GM12878 (cell line): ENCODE measurements around the gene RPTN. TPM values are rescaled to one million over a fixed set of nuclear protein-coding genes. Genes with fewer than 3 reads are reported as not detected.

Experiments
- ATAC-seq: fragments of 200-7000 bp; cut with Tn5 transposase; 3 replicates; pipeline ENCODE4 v1.9.1; 2020; ENCODE audit warnings: mild to moderate bottlenecking, moderate library complexity
- BruUV-seq: library from RNA; stranded (reverse); fragments of 400-500 nt; replicated peaks from 2 replicates; lab custom pipeline; 2021; lab: Mats Ljungman, UMichigan
- CTCF ChIA-PET: fragments of 300-600 bp; sonication (Branson Sonifier 250); formaldehyde crosslinking; extraction: SDS; loops from one replicate; lab custom pipeline; 2021; ENCODE audit warnings: inconsistent platforms; lab: Yijun Ruan, JAX
- POLR2A ChIA-PET: fragments of 350-600 bp; formaldehyde crosslinking; extraction: SDS; loops from one replicate; lab custom pipeline; 2021; ENCODE audit warnings: inconsistent platforms; lab: Charles Lee
- RAD21 ChIA-PET: fragments of 300-600 bp; sonication (Branson Sonifier 250); formaldehyde crosslinking; loops from one replicate; lab custom pipeline; 2023; ENCODE audit warnings: antibody characterized with exemption; ENCODE audit not compliant: unreplicated experiment; lab: Charles Lee
- SMC1A ChIA-PET: fragments of 300-600 bp; sonication (Branson Sonifier 250); formaldehyde crosslinking; loops from one replicate; lab custom pipeline; 2023; ENCODE audit not compliant: unreplicated experiment, uncharacterized antibody; lab: Charles Lee
- DNase-seq: peaks from one replicate; pipeline ENCODE4 v3.0.0-alpha.2; 2011; ENCODE audit warnings: low read depth, low spot score
- FAIRE-seq: peaks from 3 replicates; lab custom pipeline; 2011; peaks lifted over from hg19 to GRCh38; lab: Jason Lieb, UNC
- H2AFZ ChIP-seq: 2 replicates; pipeline ENCODE4 v1.6.0; 2011; ENCODE audit warnings: low read depth, low read length, control low read depth; ENCODE audit not compliant: control insufficient read depth
- H3K27ac ChIP-seq: 2 replicates; pipeline ENCODE4 v1.5.1; 2011; ENCODE audit warnings: control low read depth; ENCODE audit not compliant: control insufficient read depth, insufficient read depth
- H3K27me3 ChIP-seq, 2 experiments: replicated peaks in 1 of 2; 2 replicates each; pipeline versions ENCODE4 v1.6.0 to v1.6.1; 2011; ENCODE audit warnings: low read length in 1 of 2; ENCODE audit not compliant: control insufficient read depth in 2 of 2, insufficient read depth in 2 of 2
- H3K36me3 ChIP-seq, 2 experiments: 2 replicates each; pipeline ENCODE4 v1.5.1; 2011; ENCODE audit warnings: low read length in 1 of 2; ENCODE audit not compliant: control insufficient read depth in 2 of 2, insufficient read depth in 2 of 2
- H3K4me1 ChIP-seq: 2 replicates; pipeline ENCODE4 v1.6.1; 2011; ENCODE audit warnings: mild to moderate bottlenecking, low read length, moderate library complexity, mixed read lengths; ENCODE audit not compliant: control insufficient read depth, insufficient read depth
- H3K4me2 ChIP-seq: 2 replicates; pipeline ENCODE4 v1.6.0; 2011; ENCODE audit warnings: control low read depth; ENCODE audit not compliant: control insufficient read depth, insufficient read depth
- H3K4me3 ChIP-seq: fragments of 200-600 bp; sonication (generic); 2 replicates; pipeline ENCODE4 v1.5.1; 2016
- H3K79me2 ChIP-seq: 2 replicates; pipeline ENCODE4 v1.6.0; 2011; ENCODE audit warnings: low read length; ENCODE audit not compliant: control insufficient read depth, insufficient read depth
- H3K9ac ChIP-seq: 2 replicates; pipeline ENCODE4 v1.8.0; 2011; ENCODE audit warnings: low read length, control low read depth, mixed read lengths; ENCODE audit not compliant: control insufficient read depth, insufficient read depth
- H3K9me3 ChIP-seq: replicated peaks from 3 replicates; pipeline ENCODE4 v1.5.1; 2011; ENCODE audit warnings: mild to moderate bottlenecking, low read length; ENCODE audit not compliant: control insufficient read depth, insufficient read depth
- H4K20me1 ChIP-seq: 2 replicates; pipeline ENCODE4 v1.6.0; 2011; ENCODE audit not compliant: control insufficient read depth, insufficient read depth
- BCL11A ChIP-seq: IDR thresholded peaks from 2 replicates; pipeline ENCODE4 v1.6.1; 2011; ENCODE audit warnings: low read depth, low read length
- BHLHE40 ChIP-seq, 2 experiments: fragments of 450-650 bp in 1 of 2; IDR thresholded peaks; 2 replicates each; pipeline ENCODE4 v1.6.1; 2011 to 2017; ENCODE audit warnings: low read depth in 2 of 2, borderline replicate concordance in 1 of 2, improper control_type of control experiment in 1 of 2, low read length in 1 of 2, mild to moderate bottlenecking in 1 of 2
- BRCA1 ChIP-seq: IDR thresholded peaks from 2 replicates; pipeline ENCODE4 v1.6.1; 2011; ENCODE audit warnings: low read depth, low read length, improper control_type of control experiment
- CHD1 ChIP-seq: IDR thresholded peaks from 2 replicates; pipeline ENCODE4 v1.6.1; 2012; ENCODE audit warnings: low read depth, low read length, improper control_type of control experiment
- CREM ChIP-seq: IDR thresholded peaks from 2 replicates; pipeline ENCODE4 v1.6.1; 2014; ENCODE audit warnings: antibody characterized with exemption, low read depth
- EGR1 ChIP-seq, 2 experiments: IDR thresholded peaks; 1 replicate in 1 of 2; 2 replicates in 1 of 2; pipeline ENCODE4 v1.6.1; 2011 to 2012; ENCODE audit warnings: low read depth in 2 of 2, low read length in 2 of 2, borderline replicate concordance in 1 of 2, mild to moderate bottlenecking in 1 of 2, moderate library complexity in 1 of 2
- PML ChIP-seq: IDR thresholded peaks from 2 replicates; pipeline ENCODE4 v1.6.1; 2012; ENCODE audit warnings: low read length, inconsistent platforms
- RAD21 ChIP-seq: IDR thresholded peaks from 2 replicates; pipeline ENCODE4 v1.6.1; 2011; ENCODE audit warnings: mild to moderate bottlenecking, low read depth, low read length, moderate library complexity; ENCODE audit not compliant: insufficient read depth
- RAD51 ChIP-seq: fragments of 450-650 bp; IDR thresholded peaks from 2 replicates; pipeline ENCODE4 v1.6.1; 2016; ENCODE audit warnings: moderate library complexity, mild to moderate bottlenecking, inconsistent platforms
- SPI1 ChIP-seq: IDR thresholded peaks from 2 replicates; pipeline ENCODE4 v1.6.1; 2011; ENCODE audit warnings: low read depth, mild to moderate bottlenecking, low read length, moderate library complexity, borderline replicate concordance; ENCODE audit not compliant: insufficient read depth
- SRF ChIP-seq, 2 experiments: IDR thresholded peaks; 2 replicates each; pipeline ENCODE4 v1.6.1; 2011; ENCODE audit warnings: low read depth in 2 of 2, low read length in 2 of 2, mild to moderate bottlenecking in 1 of 2, moderate library complexity in 1 of 2
- ZBED1 ChIP-seq: IDR thresholded peaks from 2 replicates; pipeline ENCODE4 v1.6.1; 2016; ENCODE audit warnings: borderline replicate concordance
- ZNF217 ChIP-seq: fragments of 450-650 bp; IDR thresholded peaks from 2 replicates; pipeline ENCODE4 v1.6.1; 2017; ENCODE audit warnings: antibody characterized with exemption, mild to moderate bottlenecking
- ZNF24 ChIP-seq: fragments of 450-650 bp; IDR thresholded peaks from 2 replicates; pipeline ENCODE4 v1.6.1; 2017; ENCODE audit warnings: antibody characterized with exemption, mild to moderate bottlenecking
- ZNF384 ChIP-seq: IDR thresholded peaks from 2 replicates; pipeline ENCODE4 v1.6.1; 2012; ENCODE audit warnings: low read depth, mild to moderate bottlenecking, low read length, improper control_type of control experiment, borderline replicate concordance
- WGBS: methylation state at CpG from one replicate; pipeline ENCODE4 v1.1.6; 2016; ENCODE audit warnings: low lambda C conversion rate; ENCODE audit not compliant: insufficient replicate concordance, insufficient coverage; ENCODE audit errors: missing lambda C conversion rate; 5-methylcytosine and 5-hydroxymethylcytosine counted together
- in situ Hi-C: fragments of 300-500 bp; cut with MboI; formaldehyde crosslinking; loops from 9 replicates; pipeline ENCODE4 v1.14.3; 2018; ENCODE audit warnings: mixed read lengths
- intact Hi-C: fragments of 100-400 bp; cut with micrococcal nuclease; formaldehyde crosslinking; loops from one replicate; pipeline ENCODE4 v1.14.2; 2022; ENCODE audit not compliant: unreplicated experiment
- polyA plus RNA-seq, 11 experiments: library from polyadenylated mRNA; depleted of rRNA in 4 of 11; unstranded in 6 of 11; stranded (reverse) in 5 of 11; fragments of >200 nt; fragmentation: Nextera tagmentation in 4 of 11; fragmentation: Illumina TruSeq in 1 of 11; extraction: Ambion mirVana in 4 of 11; extraction: Trizol in 1 of 11; gene quantifications; 1 replicate in 1 of 11; 2 replicates in 10 of 11; pipeline versions ENCODE4 v1.2.1 to v1.2.3, GENCODE V29; 2011 to 2016; ENCODE audit warnings: inconsistent platforms in 2 of 11, missing spikeins in 2 of 11, low read depth in 1 of 11
- total RNA-seq, 4 experiments: library from RNA; depleted of rRNA in 3 of 4; stranded (reverse); fragments of >200 nt in 3 of 4; fragmentation: Illumina TruSeq in 1 of 4; extraction: Trizol in 1 of 4; gene quantifications; 2 replicates each; pipeline versions ENCODE4 v1.2.1 to v1.2.3, GENCODE V29; 2013 to 2021
- TF ChIP-seq, protein P1 (sequence below): fragments of 450-650 bp; conservative IDR thresholded peaks from 2 replicates; pipeline ENCODE4 v1.6.1; 2017; ENCODE audit warnings: mild to moderate bottlenecking, moderate library complexity

Gene RPTN
- total and polyA plus RNA-seq, 10 of the 15 experiments (the other 5 are each of a cell fraction or from before 2014, with no cell fraction given) = not detected

DNA sequence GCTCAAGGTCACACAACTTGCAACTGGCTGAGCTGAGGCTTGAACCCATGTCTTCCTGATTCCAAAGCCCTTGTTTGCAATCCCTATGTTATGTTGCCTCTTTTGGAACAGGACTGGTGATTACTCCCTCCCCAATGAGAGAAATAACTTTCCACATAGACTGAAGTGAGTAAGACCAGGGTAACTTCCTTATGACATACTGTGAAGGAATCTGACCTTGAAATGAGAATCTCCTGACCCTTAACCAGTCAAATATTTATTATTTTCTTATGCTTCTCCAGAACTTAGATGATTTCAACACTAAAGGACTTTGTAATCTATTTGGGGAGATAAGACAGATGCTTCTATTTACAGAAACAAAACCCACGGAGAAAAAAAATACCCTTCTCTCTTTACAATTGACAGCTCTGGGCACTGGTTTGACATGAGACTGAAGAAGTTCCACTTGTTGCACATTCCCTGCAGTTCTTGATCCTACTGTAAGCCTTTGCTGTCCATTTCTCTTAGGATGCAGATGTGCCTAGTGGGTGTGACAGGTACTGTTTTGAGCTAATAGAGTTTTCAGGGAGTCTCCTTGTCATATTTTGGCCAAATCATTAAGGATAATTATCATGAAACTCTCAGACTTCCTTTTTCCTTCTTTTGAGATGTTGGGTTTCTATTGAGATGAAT lies 3.9 kb upstream of the RPTN start (continued):
- TF ChIP-seq PML (no peak), ZBED1 (no peak), SRF (IDR thresholded peaks at IDR 0.05; ENCODE audit: low read depth in 2 of 2, low read length in 2 of 2) (no peak), SPI1 (no peak), BHLHE40 (IDR thresholded peaks at IDR 0.05; ENCODE audit: borderline replicate concordance in 1 of 2, low read depth in 2 of 2, low read length in 1 of 2) (no peak), BRCA1 (no peak), BCL11A (no peak)
- TF ChIP-seq, protein P1, sequence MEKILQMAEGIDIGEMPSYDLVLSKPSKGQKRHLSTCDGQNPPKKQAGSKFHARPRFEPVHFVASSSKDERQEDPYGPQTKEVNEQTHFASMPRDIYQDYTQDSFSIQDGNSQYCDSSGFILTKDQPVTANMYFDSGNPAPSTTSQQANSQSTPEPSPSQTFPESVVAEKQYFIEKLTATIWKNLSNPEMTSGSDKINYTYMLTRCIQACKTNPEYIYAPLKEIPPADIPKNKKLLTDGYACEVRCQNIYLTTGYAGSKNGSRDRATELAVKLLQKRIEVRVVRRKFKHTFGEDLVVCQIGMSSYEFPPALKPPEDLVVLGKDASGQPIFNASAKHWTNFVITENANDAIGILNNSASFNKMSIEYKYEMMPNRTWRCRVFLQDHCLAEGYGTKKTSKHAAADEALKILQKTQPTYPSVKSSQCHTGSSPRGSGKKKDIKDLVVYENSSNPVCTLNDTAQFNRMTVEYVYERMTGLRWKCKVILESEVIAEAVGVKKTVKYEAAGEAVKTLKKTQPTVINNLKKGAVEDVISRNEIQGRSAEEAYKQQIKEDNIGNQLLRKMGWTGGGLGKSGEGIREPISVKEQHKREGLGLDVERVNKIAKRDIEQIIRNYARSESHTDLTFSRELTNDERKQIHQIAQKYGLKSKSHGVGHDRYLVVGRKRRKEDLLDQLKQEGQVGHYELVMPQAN = no peak
- TF ChIP-seq, all 136 proteins: peak for 0

DNA sequence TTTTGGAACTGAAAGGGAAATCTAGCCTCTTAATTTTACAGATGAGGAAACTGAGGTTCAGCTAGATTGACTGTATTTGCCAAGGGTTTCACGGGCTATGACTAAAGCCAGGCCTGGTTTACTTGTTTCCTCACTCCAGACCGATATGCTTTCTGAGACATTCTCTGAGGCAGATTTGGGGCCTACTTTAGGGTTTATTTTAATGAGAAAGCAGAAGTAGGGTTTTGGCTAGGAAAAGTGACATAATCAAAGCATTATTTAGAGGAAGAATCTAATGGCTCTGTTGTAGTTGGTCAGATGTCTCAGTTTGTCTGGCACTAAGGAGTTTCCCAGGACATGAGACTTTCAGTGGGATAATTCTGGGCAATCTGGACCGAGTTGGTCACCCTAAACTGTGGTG lies 1.5 kb upstream of the RPTN start:
- FAIRE-seq (no peak), DNase-seq (no peak), ATAC-seq (no peak)
- no peak overlapping the region for H3K4me3 ChIP-seq
- SMC1A ChIA-PET = interaction anchor here (1.0 to 1.4 kb wide), 2 partner anchors 12 to 16 kb away, joined by 3 to 4 read pairs; no protein-coding TSS in a partner anchor
- RAD21 ChIA-PET = no interaction called here
- WGBS = 13% methylated on average over 3 of the region's 3 CpGs
- H3K79me2 ChIP-seq = no peaks in the 10 kb centered on the region
- H3K27me3 ChIP-seq = no peaks in the 10 kb centered on the region
- H3K9ac ChIP-seq = no peak overlapping the region
- intact Hi-C loops (no loop called here), in situ Hi-C loops (no loop called here)
- H3K36me3 ChIP-seq = no peaks in the 10 kb centered on the region
- H3K4me1 ChIP-seq = 0 out of 2 replicates have a peak, but pooled peaks cover 2% of the 10 kb centered on the region
- no peaks in the 10 kb centered on the region for H4K20me1 ChIP-seq
- no peak overlapping the region for H3K4me2 ChIP-seq
- no peak overlapping the region for H3K27ac ChIP-seq
- CTCF ChIA-PET = no interaction called here
- H2AFZ ChIP-seq = no peak overlapping the region
- no TSS peak for BruUV-seq
- TF ChIP-seq ZNF384 (no peak), CHD1 (no peak), ZNF217 (no peak), PML (no peak), CREM (no peak), RAD21 (no peak), ZNF24 (no peak), RAD51 (no peak), EGR1 (IDR thresholded peaks at IDR 0.05; ENCODE audit: borderline replicate concordance in 1 of 2, low read depth in 2 of 2, low read length in 2 of 2) (no peak)
- POLR2A ChIA-PET = interaction anchor here (0.6 kb wide), 1 partner anchor 51 kb away, joined by 3 read pairs; no protein-coding TSS in a partner anchor
- H3K9me3 ChIP-seq = no peaks in the 10 kb centered on the region
